K562 (cell line): Measurements from ENCODE around the gene SLCO2A1. TPM values are rescaled to one million over a fixed set of nuclear protein-coding genes. Genes with fewer than 3 reads are reported as not detected.

ENCODE experiments used
- ATAC-seq: fragments of 200-7000 bp; cut with Tn5 transposase; 3 replicates; pipeline ENCODE4 v1.9.1; 2020; ENCODE audit warnings: moderate library complexity
- BruUV-seq: library from RNA; stranded (reverse); fragments of 400-500 nt; replicated peaks from 2 replicates; lab custom pipeline; 2021; lab: Mats Ljungman, UMichigan
- CTCF ChIA-PET: fragments of 300-600 bp; formaldehyde crosslinking; extraction: SDS; loops from one replicate; lab custom pipeline; 2021; ENCODE audit warnings: low intra/inter-chr PET ratio; lab: Yijun Ruan, JAX
- POLR2A ChIA-PET: fragments of 300-600, 350-650 bp; sonication (Branson Sonifier 250); formaldehyde crosslinking; extraction: SDS; loops from one replicate; lab custom pipeline; 2021; ENCODE audit warnings: antibody characterized with exemption, inconsistent platforms; lab: Yijun Ruan, JAX
- DNase-seq, 4 experiments: peaks; one replicate each; pipeline versions ENCODE4 v3.0.0 to v3.0.0-alpha.2; 2011 to 2018; ENCODE audit warnings: low spot score in 3 of 4, mixed read lengths in 3 of 4; ENCODE audit errors: extremely low read depth in 1 of 4
- FAIRE-seq: peaks from 2 replicates; lab custom pipeline; 2011; peaks lifted over from hg19 to GRCh38; lab: Jason Lieb, UNC
- H2AFZ ChIP-seq: 2 replicates; pipeline ENCODE4 v1.6.0; 2011; ENCODE audit warnings: low read depth, low read length, control low read depth, inconsistent platforms
- H3K27ac ChIP-seq: fragments of 200-600 bp; 3 replicates; pipeline ENCODE4 v1.8.0; 2011; ENCODE audit warnings: low read depth, mild to moderate bottlenecking, control low read depth, inconsistent platforms, low read length, moderate library complexity, mixed read lengths; ENCODE audit errors: extremely low read depth
- H3K27me3 ChIP-seq, 2 experiments: fragments of 300-600 bp in 1 of 2; 2 replicates in 1 of 2; 3 replicates in 1 of 2; pipeline versions ENCODE4 v1.6.0 to v1.8.0; 2011; ENCODE audit warnings: inconsistent platforms in 2 of 2, low read length in 2 of 2, mild to moderate bottlenecking in 1 of 2, mixed read lengths in 1 of 2, moderate library complexity in 1 of 2; ENCODE audit not compliant: control insufficient read depth in 2 of 2, insufficient read depth in 2 of 2
- H3K36me3 ChIP-seq: fragments of 300-600 bp; 3 replicates; pipeline ENCODE4 v1.8.0; 2011; ENCODE audit warnings: mild to moderate bottlenecking, low read length, inconsistent platforms; ENCODE audit not compliant: control insufficient read depth, insufficient read depth
- H3K4me1 ChIP-seq, 2 experiments: fragments of 200-600 bp in 1 of 2; replicated peaks in 1 of 2; 2 replicates in 1 of 2; 3 replicates in 1 of 2; pipeline versions ENCODE4 v1.5.1 to v1.8.0; 2011; ENCODE audit warnings: inconsistent platforms in 2 of 2, low read length in 2 of 2, mild to moderate bottlenecking in 1 of 2, mixed read lengths in 1 of 2, moderate library complexity in 1 of 2; ENCODE audit not compliant: control insufficient read depth in 2 of 2, insufficient read depth in 2 of 2
- H3K4me2 ChIP-seq: 2 replicates; pipeline ENCODE4 v1.6.1; 2011; ENCODE audit warnings: low read length, control low read depth, inconsistent platforms, mixed read lengths; ENCODE audit not compliant: insufficient read depth
- H3K4me3 ChIP-seq: fragments of 200-600 bp; sonication (generic), shearing (Covaris generic); 2 replicates; pipeline ENCODE4 v1.5.1; 2016; ENCODE audit warnings: control low read depth, inconsistent platforms
- H3K79me2 ChIP-seq: fragments of 200-600 bp; 3 replicates; pipeline ENCODE4 v1.8.0; 2011; ENCODE audit warnings: low read length, inconsistent platforms; ENCODE audit not compliant: control insufficient read depth, insufficient read depth
- H3K9ac ChIP-seq, 2 experiments: 2 replicates each; pipeline versions ENCODE4 v1.6.0 to v1.6.1; 2011; ENCODE audit warnings: low read depth in 2 of 2, low read length in 2 of 2, control low read depth in 1 of 2, inconsistent platforms in 1 of 2, mild to moderate bottlenecking in 1 of 2, mixed read lengths in 1 of 2; ENCODE audit not compliant: insufficient read depth in 1 of 2
- H3K9me1 ChIP-seq: one replicate; pipeline ENCODE4 v1.6.0; 2011; ENCODE audit warnings: inconsistent platforms, mild to moderate bottlenecking, low read length, moderate library complexity; ENCODE audit not compliant: control insufficient read depth, insufficient read depth
- H3K9me3 ChIP-seq: replicated peaks from 2 replicates; pipeline ENCODE4 v1.5.1; 2011; ENCODE audit warnings: low read depth, low read length, inconsistent platforms; ENCODE audit not compliant: control insufficient read depth, insufficient read depth
- H4K20me1 ChIP-seq: replicated peaks from 2 replicates; pipeline ENCODE4 v1.6.1; 2011; ENCODE audit warnings: low read length, inconsistent platforms, mixed read lengths; ENCODE audit not compliant: control insufficient read depth, insufficient read depth
- CAMTA2 ChIP-seq: fragments of 250-450 bp; sonication (Bioruptor Pico); conservative IDR thresholded peaks from 2 replicates; pipeline ENCODE4 v1.5.1; 2022
- CBFB ChIP-seq: sonication (generic); formaldehyde crosslinking; IDR thresholded peaks from 2 replicates; pipeline ENCODE4 v1.4.0; 2020; ENCODE audit warnings: mild to moderate bottlenecking, missing genetic modification reagents
- FOXA1 ChIP-seq: fragments of 450-650 bp; IDR thresholded peaks from 2 replicates; pipeline ENCODE4 v1.6.1; 2016; ENCODE audit warnings: mild to moderate bottlenecking, borderline replicate concordance
- FOXA3 ChIP-seq, 2 experiments: fragments of 450-650 bp in 1 of 2; sonication (generic) in 1 of 2; formaldehyde crosslinking; IDR thresholded peaks in 1 of 2; conservative IDR thresholded peaks in 1 of 2; 2 replicates each; pipeline versions ENCODE4 v1.4.0 to v1.8.0; 2020 to 2022; ENCODE audit warnings: mild to moderate bottlenecking in 2 of 2, missing genetic modification reagents in 1 of 2
- HMG20B ChIP-seq: fragments of 250-450 bp; sonication (Bioruptor Pico); IDR thresholded peaks from 2 replicates; pipeline ENCODE4 v1.5.0; 2021; ENCODE audit warnings: mild to moderate bottlenecking
- RERE ChIP-seq: sonication (generic); formaldehyde crosslinking; IDR thresholded peaks from 2 replicates; pipeline ENCODE4 v1.8.0; 2023; ENCODE audit warnings: missing genetic modification reagents, mild to moderate bottlenecking, borderline replicate concordance
- RFX1 ChIP-seq: fragments of 450-650 bp; IDR thresholded peaks from 2 replicates; pipeline ENCODE4 v1.6.1; 2016; ENCODE audit warnings: mild to moderate bottlenecking, moderate library complexity
- SIN3B ChIP-seq: fragments of 450-650 bp; IDR thresholded peaks from 2 replicates; pipeline ENCODE4 v1.6.1; 2017; ENCODE audit warnings: low read depth, mild to moderate bottlenecking, moderate library complexity
- ZBTB7A ChIP-seq: IDR thresholded peaks from 2 replicates; pipeline ENCODE4 v1.6.1; 2011; ENCODE audit warnings: low read depth, mild to moderate bottlenecking, low read length, moderate library complexity, borderline replicate concordance; ENCODE audit not compliant: control insufficient read depth
- ZBTB8A ChIP-seq: fragments of 450-650 bp; IDR thresholded peaks from 2 replicates; pipeline ENCODE4 v1.6.1; 2018; ENCODE audit warnings: mild to moderate bottlenecking, moderate library complexity; ENCODE audit not compliant: partially characterized antibody
- ZNF253 ChIP-seq: fragments of 250-450 bp; sonication (Bioruptor Pico); conservative IDR thresholded peaks from 2 replicates; pipeline ENCODE4 v1.6.1; 2021; ENCODE audit warnings: mild to moderate bottlenecking
- ZNF431 ChIP-seq: sonication (generic); formaldehyde crosslinking; IDR thresholded peaks from 2 replicates; pipeline ENCODE4 v1.8.0; 2022; ENCODE audit warnings: mild to moderate bottlenecking, missing genetic modification reagents
- WGBS: fragments of 100-300 bp; shearing (Covaris generic); methylation state at CpG from one replicate; pipeline ENCODE4 v1.1.6; 2016; ENCODE audit warnings: low coverage, mixed read lengths; ENCODE audit not compliant: insufficient coverage; ENCODE audit errors: missing lambda C conversion rate; 5-methylcytosine and 5-hydroxymethylcytosine counted together
- in situ Hi-C: fragments of 300-500 bp; cut with MboI; formaldehyde crosslinking; loops from 4 replicates; pipeline ENCODE4 v1.15.0; 2018; ENCODE audit warnings: inconsistent platforms, mixed read lengths
- intact Hi-C: fragments of 100-400 bp; cut with micrococcal nuclease; formaldehyde crosslinking; loops from 2 replicates; pipeline ENCODE4 v1.14.2; 2022
- polyA plus RNA-seq, 8 experiments: library from polyadenylated mRNA; depleted of rRNA in 4 of 8; stranded (reverse) in 5 of 8; unstranded in 3 of 8; fragments of >200 nt; fragmentation: Nextera tagmentation in 2 of 8; fragmentation: Illumina TruSeq in 1 of 8; extraction: Ambion mirVana in 2 of 8; extraction: Trizol in 1 of 8; gene quantifications; 2 replicates each; pipeline versions ENCODE4 v1.2.1 to v1.2.3, GENCODE V29; 2011 to 2014; ENCODE audit warnings: inconsistent platforms in 1 of 8, missing spikeins in 1 of 8
- total RNA-seq, 7 experiments: library from RNA; depleted of rRNA in 6 of 7; stranded (reverse); fragments of >200 nt in 6 of 7; fragmentation: Illumina TruSeq in 2 of 7; extraction: Trizol in 2 of 7; gene quantifications; 2 replicates each; pipeline versions ENCODE4 v1.2.1 to v1.2.3, GENCODE V29; 2011 to 2021; ENCODE audit warnings: low replicate concordance in 1 of 7
- TF ChIP-seq, protein P1 (sequence below): fragments of 200-800 bp; sonication (Bioruptor generic); IDR thresholded peaks from 2 replicates; pipeline ENCODE4 v1.6.1; 2017; ENCODE audit warnings: missing genetic modification characterization, missing compliant biosample characterization
- TF ChIP-seq, protein P2 (sequence below): fragments of 250-450 bp; sonication (Bioruptor Pico); IDR thresholded peaks from 2 replicates; pipeline ENCODE4 v1.5.0; 2020; ENCODE audit warnings: mild to moderate bottlenecking

The SLCO2A1 gene
- total and polyA plus RNA-seq, 9 of the 15 experiments (the other 6 are each of a cell fraction or from before 2014, with no cell fraction given): 0.16 to 1.0 TPM; not detected in 7

DNA sequence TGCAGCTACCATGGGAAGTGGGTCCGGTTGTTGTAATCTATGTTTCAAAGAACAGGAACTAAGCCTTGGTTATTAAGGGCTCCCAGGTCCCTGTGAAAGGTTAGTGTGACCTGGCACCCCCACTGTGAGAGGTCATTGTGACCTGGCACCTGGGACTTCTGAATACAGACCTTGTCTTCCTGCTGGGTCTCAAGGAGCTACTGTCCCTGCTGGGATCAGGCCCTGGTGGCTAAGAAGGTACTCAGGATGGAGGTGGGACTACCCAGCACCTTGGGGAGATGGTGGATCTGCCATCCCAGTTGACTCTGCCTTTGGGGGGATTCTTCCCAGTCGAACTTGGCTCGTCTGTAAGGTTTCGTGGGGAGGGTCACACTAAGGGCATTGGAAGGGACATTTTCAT lies 10.3 kb upstream of the SLCO2A1 start:
- CTCF ChIA-PET: no interaction called here
- H3K9me1 ChIP-seq: no peaks in the 10 kb centered on the region
- no peaks in the 10 kb centered on the region for H3K4me1 ChIP-seq
- H4K20me1 ChIP-seq: no peaks in the 10 kb centered on the region
- H3K9me3 ChIP-seq: no peaks in the 10 kb centered on the region
- BruUV-seq: no TSS peak
- H2AFZ ChIP-seq: no peak overlapping the region
- no peak overlapping the region for H3K4me3 ChIP-seq
- FAIRE-seq (no peak), DNase-seq (no peak), ATAC-seq (no peak)
- in situ Hi-C loops: no loop called here
- WGBS: 2% methylated on average over 4 of the region's 4 CpGs
- no peaks in the 10 kb centered on the region for H3K36me3 ChIP-seq
- no peak overlapping the region for H3K4me2 ChIP-seq
- intact Hi-C loops: no loop called here
- no peaks in the 10 kb centered on the region for H3K79me2 ChIP-seq
- no peak overlapping the region for H3K27ac ChIP-seq
- POLR2A ChIA-PET: no interaction called here
- peaks cover 0 to 10% of the 10 kb centered on the region in 2 experiments; a peak in 2 of 5 replicates for H3K27me3 ChIP-seq
- no peak overlapping the region for H3K9ac ChIP-seq
- TF ChIP-seq ZNF431 (CRISPR knock-in tag): no peak
- TF ChIP-seq RFX1: no peak
- no peak for TF ChIP-seq CAMTA2 (CRISPR knock-in tag)
- TF ChIP-seq RERE (CRISPR knock-in tag): no peak
- TF ChIP-seq, protein P1, sequence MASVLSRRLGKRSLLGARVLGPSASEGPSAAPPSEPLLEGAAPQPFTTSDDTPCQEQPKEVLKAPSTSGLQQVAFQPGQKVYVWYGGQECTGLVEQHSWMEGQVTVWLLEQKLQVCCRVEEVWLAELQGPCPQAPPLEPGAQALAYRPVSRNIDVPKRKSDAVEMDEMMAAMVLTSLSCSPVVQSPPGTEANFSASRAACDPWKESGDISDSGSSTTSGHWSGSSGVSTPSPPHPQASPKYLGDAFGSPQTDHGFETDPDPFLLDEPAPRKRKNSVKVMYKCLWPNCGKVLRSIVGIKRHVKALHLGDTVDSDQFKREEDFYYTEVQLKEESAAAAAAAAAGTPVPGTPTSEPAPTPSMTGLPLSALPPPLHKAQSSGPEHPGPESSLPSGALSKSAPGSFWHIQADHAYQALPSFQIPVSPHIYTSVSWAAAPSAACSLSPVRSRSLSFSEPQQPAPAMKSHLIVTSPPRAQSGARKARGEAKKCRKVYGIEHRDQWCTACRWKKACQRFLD: no peak
- TF ChIP-seq HMG20B (CRISPR knock-in tag): no peak
- TF ChIP-seq ZBTB7A: no peak
- no peak for TF ChIP-seq ZBTB8A
- TF ChIP-seq CBFB (CRISPR knock-in tag): no peak
- no peak for TF ChIP-seq FOXA1
- no peak for TF ChIP-seq ZNF253 (CRISPR knock-in tag)
- TF ChIP-seq, protein P2, sequence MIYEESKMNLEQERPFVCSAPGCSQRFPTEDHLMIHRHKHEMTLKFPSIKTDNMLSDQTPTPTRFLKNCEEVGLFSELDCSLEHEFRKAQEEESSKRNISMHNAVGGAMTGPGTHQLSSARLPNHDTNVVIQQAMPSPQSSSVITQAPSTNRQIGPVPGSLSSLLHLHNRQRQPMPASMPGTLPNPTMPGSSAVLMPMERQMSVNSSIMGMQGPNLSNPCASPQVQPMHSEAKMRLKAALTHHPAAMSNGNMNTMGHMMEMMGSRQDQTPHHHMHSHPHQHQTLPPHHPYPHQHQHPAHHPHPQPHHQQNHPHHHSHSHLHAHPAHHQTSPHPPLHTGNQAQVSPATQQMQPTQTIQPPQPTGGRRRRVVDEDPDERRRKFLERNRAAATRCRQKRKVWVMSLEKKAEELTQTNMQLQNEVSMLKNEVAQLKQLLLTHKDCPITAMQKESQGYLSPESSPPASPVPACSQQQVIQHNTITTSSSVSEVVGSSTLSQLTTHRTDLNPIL (CRISPR knock-in tag): no peak
- no peak for TF ChIP-seq SIN3B
- no peak for TF ChIP-seq FOXA3 (CRISPR knock-in tag; conservative IDR thresholded peaks at IDR 0.05 in 1 of 2, IDR thresholded peaks at IDR 0.05 in 1 of 2)
